GM12865 (cell line): ENCODE results near the gene CALD1.

Experiments
- DNase-seq: peaks from one replicate; pipeline ENCODE4 v3.0.0; 2010; ENCODE audit warnings: low read depth
- H3K4me3 ChIP-seq: 2 replicates; pipeline ENCODE4 v1.5.1; 2011; ENCODE audit warnings: mild to moderate bottlenecking, low read depth, low read length, control low read depth
- CTCF ChIP-seq: IDR thresholded peaks from 2 replicates; pipeline ENCODE4 v1.5.1; 2011; ENCODE audit warnings: low read length, control low read depth, low read depth, inconsistent platforms; ENCODE audit not compliant: insufficient read depth; ENCODE audit errors: missing control alignments

The CALD1 gene

GRCh38 chr7:134927076-134927475 is 147.6 kb downstream of the CALD1 start:
- no peak overlapping the region for H3K4me3 ChIP-seq
- TF ChIP-seq CTCF, result no peak
- DNase-seq, result no peak

- no peak overlapping the region for H3K4me3 ChIP-seq
- DNase-seq, result no peak
- TF ChIP-seq CTCF, result no peak
Observed at GRCh38 chr7:134927723-134928122, 148.3 kb downstream of the CALD1 start.

DNA sequence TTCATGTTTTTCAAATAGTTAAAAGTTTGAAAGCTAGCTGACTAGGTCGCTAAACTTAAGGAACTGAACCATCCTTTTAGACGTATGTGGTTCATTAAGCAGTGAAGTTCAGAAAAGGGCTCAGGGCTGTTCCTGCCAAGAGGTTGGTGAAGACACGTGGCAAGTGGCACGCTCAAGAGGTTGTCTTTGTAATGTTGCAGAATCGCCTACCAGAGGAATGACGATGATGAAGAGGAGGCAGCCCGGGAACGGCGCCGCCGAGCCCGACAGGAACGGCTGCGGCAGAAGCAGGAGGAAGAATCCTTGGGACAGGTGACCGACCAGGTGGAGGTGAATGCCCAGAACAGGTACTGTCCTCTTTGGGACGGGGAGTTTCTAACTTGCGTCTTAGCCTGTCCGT is 149.1 kb downstream of the CALD1 start:
- no peak for DNase-seq
- no peak overlapping the region for H3K4me3 ChIP-seq
- no peak for TF ChIP-seq CTCF

- H3K4me3 ChIP-seq, result no peak overlapping the region
- TF ChIP-seq CTCF, result no peak
- DNase-seq, result no peak
Observed at GRCh38 chr7:134931487-134931886, 152.1 kb downstream of the CALD1 start.

DNA sequence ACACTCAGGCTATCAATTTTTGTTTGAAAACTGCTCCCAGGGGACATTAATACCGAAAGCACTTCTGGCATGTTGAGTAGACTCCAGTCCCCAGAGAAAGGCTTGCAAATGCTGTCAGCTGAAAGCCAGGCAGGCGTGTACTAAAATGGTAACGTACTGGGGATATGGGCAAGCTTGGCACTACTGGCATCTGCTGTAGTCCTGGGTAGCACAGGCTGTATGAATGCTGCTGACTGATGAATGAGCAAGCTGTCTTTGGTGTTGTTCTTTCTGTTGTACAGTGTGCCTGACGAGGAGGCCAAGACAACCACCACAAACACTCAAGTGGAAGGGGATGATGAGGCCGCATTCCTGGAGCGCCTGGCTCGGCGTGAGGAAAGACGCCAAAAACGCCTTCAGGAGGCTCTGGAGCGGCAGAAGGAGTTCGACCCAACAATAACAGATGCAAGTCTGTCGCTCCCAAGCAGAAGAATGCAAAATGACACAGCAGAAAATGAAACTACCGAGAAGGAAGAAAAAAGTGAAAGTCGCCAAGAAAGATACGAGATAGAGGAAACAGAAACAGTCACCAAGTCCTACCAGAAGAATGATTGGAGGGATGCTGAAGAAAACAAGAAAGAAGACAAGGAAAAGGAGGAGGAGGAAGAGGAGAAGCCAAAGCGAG is 153.4 kb downstream of the CALD1 start:
- DNase-seq, result peak; percentile 59
- peak overlapping the region; percentile 45 for H3K4me3 ChIP-seq
- TF ChIP-seq CTCF, result no peak

GRCh38 chr7:134933460-134934068 is 154.1 kb downstream of the CALD1 start:
- DNase-seq, result no peak
- no peak for TF ChIP-seq CTCF
- H3K4me3 ChIP-seq, result peak overlapping the region; percentile 45

DNA sequence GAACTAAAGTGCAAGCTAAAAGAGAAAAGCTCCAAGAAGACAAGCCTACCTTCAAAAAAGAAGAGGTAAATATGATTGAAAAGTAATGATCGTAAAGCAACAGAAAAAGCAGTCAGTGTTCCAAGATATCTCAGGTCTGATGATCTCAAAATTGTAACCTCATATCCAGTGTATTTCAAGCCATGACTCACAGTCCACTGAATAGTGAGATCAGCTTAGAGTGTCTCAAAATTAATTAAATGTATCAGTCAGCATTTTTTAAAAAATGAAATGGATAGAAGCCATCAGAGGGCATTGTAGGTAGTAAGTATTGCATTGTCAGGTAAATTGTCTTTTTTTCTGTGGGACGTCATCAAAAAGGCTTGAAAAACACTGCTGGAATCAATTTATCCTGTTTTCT is 156.3 kb downstream of the CALD1 start:
- no peak overlapping the region for H3K4me3 ChIP-seq
- no peak for TF ChIP-seq CTCF
- no peak for DNase-seq
